HL-60/S4 treated with phorbol 12-myristate 13-acetate at 8.2 ng/mL for 4 days and 3 days (cell line): Measurements from ENCODE around the gene PCTP.

Source experiments
- in situ Hi-C: fragments of 300-500 bp; cut with MboI; formaldehyde crosslinking; loops from 2 replicates; pipeline ENCODE4 v1.15.0; 2022; ENCODE audit warnings: low sequenced_read_pairs

The PCTP gene

DNA sequence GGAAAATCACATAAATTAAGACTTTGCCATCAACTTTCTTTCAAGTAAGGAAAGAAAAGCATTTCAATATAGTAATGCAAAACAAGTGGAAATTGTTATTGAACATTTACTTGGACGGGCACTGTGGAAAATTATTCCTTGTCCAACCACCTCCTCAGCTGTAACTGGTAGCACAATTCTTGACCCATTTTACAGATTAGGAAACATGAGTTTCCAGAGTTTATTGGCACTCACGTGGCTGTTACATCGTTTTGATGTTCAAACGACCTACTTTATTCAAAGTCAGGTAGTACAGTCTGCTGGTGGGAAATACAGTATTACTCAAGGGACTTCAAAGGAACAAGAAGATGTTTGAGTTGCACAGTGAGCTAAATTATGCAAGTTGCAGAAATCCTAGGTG is 866 bp upstream of the PCTP start:
- in situ Hi-C loops: no loop called here

GRCh38 chr17:55751720-55752250 is 934 bp downstream of the PCTP start:
- in situ Hi-C loops: no loop called here

DNA sequence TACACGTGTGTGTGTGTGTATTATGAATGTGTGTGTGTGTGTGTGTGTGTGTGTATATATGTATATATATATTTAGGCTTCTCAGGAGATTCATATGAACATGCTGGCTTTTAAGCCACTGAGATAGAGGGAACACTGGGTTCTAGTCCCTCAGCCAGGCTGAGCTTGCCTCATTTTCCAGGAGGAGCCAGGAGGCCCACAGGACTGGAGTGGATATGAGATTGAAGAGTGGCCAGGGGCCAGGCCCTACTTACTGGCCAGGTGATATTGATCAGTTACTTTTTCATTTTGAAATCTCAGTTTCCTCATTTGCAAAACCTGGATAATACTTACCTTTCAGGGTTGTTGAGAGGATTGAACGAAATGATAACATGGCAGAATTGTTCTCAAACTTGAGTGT is 5.8 kb downstream of the PCTP start:
- in situ Hi-C loops: no loop called here

DNA sequence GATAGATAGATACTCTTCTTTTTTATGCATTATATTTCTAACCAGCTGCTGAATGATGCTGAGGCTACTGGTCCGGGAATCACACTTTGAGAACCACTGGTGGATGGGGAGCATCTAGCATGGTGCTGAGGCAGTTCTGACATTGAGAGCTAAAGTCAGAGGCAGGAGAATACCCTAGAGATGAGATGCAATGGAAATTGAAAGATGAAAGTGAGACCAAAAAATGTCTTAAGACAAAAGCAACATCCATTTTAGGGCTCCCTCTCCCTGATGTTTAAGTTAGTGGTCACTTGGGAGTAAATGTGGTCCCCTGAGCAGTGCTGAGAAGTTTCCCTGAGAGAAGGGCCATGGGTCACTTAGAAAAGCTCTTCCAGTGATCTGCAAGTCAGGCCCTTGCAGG is 6.8 kb downstream of the PCTP start:
- in situ Hi-C loops: no loop called here

DNA sequence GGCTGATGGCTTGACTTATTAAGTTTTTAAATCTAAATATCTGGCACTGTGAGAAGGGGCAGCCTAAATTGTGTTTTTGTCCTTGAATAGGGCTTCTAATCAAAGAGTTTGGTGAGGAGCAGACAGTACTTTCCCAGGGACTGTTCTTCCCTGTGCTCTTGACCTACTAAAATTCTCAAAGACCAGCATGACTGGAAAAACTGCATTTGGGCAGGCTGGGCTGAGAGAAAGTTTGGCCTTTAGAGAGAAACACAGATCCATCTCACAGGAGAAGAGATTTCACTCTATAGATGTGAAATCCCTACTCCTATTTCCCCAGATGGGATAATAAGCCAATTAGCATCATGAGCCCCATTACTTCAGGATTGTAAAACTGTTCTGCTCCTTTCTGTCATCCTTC is 7.3 kb downstream of the PCTP start:
- in situ Hi-C loops: no loop called here

DNA sequence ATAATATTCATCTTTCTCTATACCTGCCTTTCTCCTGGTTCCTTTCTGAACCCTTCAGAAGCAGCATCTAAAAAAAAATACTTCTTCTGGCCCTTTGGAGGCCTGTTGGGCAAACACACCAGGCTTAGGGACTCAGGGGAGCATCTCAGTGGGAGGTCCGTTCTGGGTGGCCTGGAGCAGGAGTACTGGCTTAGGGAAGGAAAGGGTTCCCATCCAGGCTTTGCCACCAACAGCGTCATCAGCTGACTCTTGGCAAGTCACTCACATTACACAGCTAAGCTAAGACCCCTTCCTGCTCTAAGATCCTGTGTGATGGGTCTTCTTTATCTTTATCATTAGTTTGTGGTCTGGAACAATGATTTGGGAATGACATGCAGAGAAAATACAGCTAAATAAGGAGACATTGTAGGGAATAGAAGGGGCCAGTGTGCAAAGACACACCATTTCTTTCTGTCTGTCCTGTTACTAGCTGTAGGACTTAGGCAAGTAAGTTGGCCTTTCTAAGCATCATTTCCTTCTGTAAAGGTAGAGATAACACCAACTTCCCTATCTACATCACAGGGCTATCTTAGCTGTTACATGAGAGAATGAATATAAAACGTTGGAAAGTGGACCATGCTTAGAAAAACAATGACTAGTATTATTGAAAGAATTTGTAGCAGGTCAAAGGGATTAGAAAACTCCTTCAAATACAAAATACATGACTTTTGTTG is 9.9 kb downstream of the PCTP start:
- in situ Hi-C loops: no loop called here

DNA sequence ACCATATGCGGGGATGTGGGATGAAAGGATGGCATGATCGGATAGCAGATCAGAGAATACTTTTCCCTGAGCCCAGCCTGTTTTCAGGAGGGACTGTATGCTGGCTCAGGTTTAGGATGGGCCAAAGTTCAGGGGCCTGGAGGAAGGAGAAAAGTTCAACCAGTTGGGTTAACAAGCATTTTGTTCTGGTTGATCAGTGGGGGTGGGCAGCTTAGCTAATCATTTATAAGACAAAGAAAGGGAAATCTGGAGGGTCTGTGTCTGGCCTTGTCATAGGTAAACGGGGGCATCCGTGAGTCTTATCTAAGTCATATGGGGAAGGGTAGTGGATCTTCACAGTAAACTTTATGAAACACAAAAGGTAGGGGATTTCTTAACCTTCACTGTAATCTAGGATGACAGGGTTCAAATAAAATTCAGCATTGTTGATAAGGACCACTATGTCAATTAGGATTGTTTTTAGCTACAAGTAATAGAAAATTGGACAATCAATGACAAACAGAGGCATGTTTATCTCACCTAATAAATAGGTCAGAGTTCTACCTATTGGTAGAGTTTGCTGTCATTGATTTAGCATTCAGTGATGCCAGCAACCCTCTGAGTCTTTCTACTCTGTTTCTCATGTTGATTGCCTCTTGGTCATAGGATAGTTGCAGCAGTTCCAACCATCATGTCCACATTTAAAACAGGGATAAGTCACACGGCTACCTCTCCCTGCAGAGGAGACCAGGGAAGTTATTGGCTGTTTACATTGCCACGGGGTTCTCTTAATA is 11.4 kb downstream of the PCTP start:
- in situ Hi-C loops: no loop called here

DNA sequence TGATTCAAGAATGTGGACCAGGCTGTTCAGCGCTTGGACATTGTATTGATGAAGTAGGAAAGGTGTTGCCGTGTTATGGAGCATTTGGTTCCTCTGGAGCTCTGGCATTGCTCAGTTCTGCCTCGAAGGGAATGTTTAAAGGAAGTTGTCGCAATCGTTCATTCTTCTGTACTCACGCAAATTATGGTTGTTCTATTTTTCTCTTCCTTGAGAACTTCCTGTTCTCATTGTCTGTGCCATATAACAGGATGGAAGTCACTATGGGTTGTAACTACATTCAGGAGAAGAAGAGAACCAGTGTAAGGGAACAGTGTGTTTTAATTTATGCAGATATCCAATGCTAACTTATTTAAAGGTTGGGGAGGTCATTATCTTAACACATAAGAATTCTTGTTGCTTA is 13.0 kb downstream of the PCTP start:
- in situ Hi-C loops: no loop called here

DNA sequence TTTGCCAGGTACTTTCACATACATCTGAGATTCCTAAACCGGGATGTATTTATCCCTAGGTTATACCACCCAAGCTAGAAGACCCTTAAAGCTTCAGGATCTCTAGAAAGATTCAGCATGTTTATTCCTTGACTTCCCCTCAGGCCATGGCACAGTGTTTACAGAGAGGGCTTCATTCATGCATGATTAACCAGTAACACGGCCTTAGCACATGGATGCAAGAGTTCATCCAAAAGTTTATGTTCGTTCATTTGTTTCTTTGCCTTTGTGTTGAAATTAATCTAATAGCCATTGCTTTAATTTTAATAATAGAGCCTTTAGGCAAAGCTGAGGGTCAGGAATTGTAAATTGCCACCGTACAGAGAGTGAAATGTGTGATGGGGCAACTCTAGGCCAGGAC is 13.8 kb downstream of the PCTP start:
- in situ Hi-C loops: no loop called here

- in situ Hi-C loops: no loop called here
Observed at GRCh38 chr17:55765472-55765871, 14.6 kb downstream of the PCTP start.

DNA sequence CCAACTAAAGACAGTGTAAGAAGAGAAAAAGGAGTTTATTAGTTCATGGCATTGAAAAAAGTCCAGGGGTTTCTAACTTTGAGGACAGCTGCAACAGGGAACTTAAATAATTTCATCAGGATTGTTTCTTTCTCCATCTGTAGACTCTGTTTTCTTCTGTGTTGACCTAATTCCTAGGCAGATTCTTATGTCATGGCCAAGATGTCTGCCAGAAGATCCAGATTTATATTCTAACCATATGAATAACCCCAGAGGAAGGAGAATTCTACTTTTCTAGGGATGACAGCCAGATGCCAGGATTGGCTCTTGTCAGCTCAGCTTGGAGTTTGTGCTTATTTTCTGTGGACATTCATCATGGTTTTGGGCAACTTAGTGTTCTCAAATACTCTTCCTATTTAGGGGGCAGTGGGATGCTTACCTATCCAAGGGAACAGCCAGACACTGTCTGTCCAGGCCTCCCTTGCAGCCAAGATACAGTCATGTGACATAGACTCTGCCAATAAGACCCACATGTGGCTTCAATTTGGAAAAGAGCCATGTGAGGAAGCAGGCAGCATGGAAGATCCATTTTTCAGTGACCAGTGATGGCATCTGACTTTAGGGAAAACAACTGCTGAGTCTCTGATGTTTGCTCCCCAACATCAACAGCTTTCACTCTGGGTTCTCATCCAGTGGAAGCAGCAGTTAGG is 18.2 kb downstream of the PCTP start:
- in situ Hi-C loops: no loop called here

DNA sequence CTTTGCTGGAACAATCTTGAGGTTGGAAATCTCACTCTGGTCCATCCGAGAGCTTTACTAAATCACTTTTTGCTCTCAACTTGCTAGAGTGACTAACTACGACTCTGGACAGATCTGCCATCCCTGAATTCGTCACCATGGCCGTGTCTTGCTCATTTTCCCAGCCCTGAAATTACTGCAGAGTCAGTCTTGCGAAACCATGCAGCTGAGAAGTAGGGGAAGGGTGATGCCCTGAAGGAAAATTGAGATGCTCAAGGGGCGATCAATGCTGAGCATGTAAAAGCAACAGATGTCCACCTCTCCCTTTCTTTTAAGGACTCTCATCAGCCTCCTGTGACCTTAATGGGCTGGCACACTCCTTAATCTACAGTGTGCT is 18.8 kb downstream of the PCTP start:
- in situ Hi-C loops: no loop called here

- in situ Hi-C loops: no loop called here
Observed at GRCh38 chr17:55770196-55770870, 19.5 kb downstream of the PCTP start.

DNA sequence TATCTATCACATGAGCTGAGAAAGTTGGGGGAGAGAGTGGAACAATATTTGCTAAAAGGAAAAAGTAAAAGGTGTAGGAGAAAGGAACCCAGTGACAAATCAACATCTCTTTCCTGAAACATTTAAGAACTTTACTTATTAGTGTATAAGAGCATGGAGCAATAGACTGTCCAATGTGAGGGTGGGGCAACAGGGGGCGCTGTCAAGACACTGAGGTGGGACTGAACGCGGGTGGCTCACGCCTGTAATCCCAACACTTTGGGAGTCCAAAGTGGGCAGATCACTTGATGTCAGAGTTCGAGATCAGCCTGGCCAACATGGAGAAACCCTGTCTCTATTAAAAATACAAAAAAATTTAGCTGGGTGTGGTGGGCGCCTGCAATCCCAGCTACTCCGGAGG is 21.2 kb downstream of the PCTP start:
- in situ Hi-C loops: no loop called here

GRCh38 chr17:55773671-55774070 is 22.8 kb downstream of the PCTP start:
- in situ Hi-C loops: no loop called here

- in situ Hi-C loops: no loop called here
Observed at GRCh38 chr17:55774846-55775271, 24.0 kb downstream of the PCTP start.

GRCh38 chr17:55776271-55776670 is 25.4 kb downstream of the PCTP start:
- in situ Hi-C loops: no loop called here

GRCh38 chr17:55777471-55777971 is 26.7 kb downstream of the PCTP start:
- in situ Hi-C loops: no loop called here

- in situ Hi-C loops: no loop called here
Observed at GRCh38 chr17:55778389-55779118, 27.7 kb downstream of the PCTP start.

DNA sequence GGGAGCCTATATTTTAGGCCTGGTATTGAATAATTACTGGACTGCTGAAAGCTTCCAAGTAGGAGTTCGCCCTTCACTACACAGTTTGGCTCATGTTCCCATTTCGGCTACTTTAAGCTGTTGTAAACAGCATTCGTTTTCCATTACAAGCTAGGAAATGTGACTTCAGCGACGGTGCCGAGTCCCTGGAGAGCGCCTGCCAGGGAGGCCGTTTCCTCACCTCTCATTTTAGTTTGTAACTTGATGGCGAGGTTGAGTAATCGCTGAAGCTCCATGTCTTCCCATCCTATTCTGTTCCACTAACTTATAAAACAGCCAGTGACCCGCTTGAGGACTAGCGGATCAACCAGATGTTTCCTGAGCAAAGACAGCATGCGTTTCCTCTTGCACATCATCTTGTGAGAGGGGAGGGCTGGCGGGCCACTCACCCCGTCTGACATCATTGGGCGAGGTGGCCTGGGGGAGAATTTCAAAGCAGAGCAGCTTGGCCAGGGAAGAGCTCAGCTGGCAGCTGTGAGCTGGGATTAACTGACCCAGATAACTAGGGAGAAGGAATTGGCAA is 32.9 kb downstream of the PCTP start:
- in situ Hi-C loops: no loop called here
